CD14-positive monocyte (primary cell): Measurements from ENCODE around the gene SYNGR4. TPM values are rescaled to one million over a fixed set of nuclear protein-coding genes. Genes with fewer than 3 reads are reported as not detected.
A peak's percentile ranks its signal among the peaks of the same experiment; 100 is the strongest.

Source experiments
- DNase-seq, 3 donors: peaks; one replicate each; pipeline ENCODE4 v3.0.0-alpha.2; 2011 to 2022
- H2AFZ ChIP-seq: 2 replicates; pipeline ENCODE4 v1.6.0; 2012; ENCODE audit warnings: mild to moderate bottlenecking, low read depth, low read length, inconsistent platforms; ENCODE audit not compliant: insufficient read depth, poor library complexity, severe bottlenecking
- H3K27ac ChIP-seq, 2 donors: 1 replicate in 1 of 2; 2 replicates in 1 of 2; pipeline ENCODE4 v1.5.1; 2012 to 2013; ENCODE audit warnings: low read length in 2 of 2, control low read depth in 1 of 2, inconsistent platforms in 1 of 2, low read depth in 1 of 2, mild to moderate bottlenecking in 1 of 2
- H3K27me3 ChIP-seq, 2 donors: one replicate each; pipeline versions ENCODE4 v1.6.0 to v1.6.1; 2011 to 2013; ENCODE audit warnings: low read length in 2 of 2; ENCODE audit not compliant: control insufficient read depth in 2 of 2, insufficient read depth in 2 of 2
- H3K36me3 ChIP-seq, 2 donors: replicated peaks in 1 of 2; 1 replicate in 1 of 2; 2 replicates in 1 of 2; pipeline versions ENCODE4 v1.5.1 to v1.6.1; 2012 to 2013; ENCODE audit warnings: low read length in 2 of 2, control low read depth in 1 of 2, inconsistent platforms in 1 of 2, mild to moderate bottlenecking in 1 of 2; ENCODE audit not compliant: insufficient read depth in 2 of 2, control insufficient read depth in 1 of 2
- H3K4me1 ChIP-seq, 2 donors: 1 replicate in 1 of 2; 2 replicates in 1 of 2; pipeline versions ENCODE4 v1.5.1 to v1.6.1; 2012 to 2013; ENCODE audit warnings: low read length in 2 of 2, control low read depth in 1 of 2, inconsistent platforms in 1 of 2, mild to moderate bottlenecking in 1 of 2, moderate library complexity in 1 of 2; ENCODE audit not compliant: insufficient read depth in 2 of 2, control insufficient read depth in 1 of 2
- H3K4me2 ChIP-seq: replicated peaks from 2 replicates; pipeline ENCODE3; 2012; ENCODE audit warnings: low read length, moderate library complexity, mild to moderate bottlenecking; ENCODE audit not compliant: poor library complexity, severe bottlenecking; ENCODE audit errors: extremely low read depth
- H3K4me3 ChIP-seq, 3 experiments: fragments of 200-600 bp in 1 of 3; sonication (generic) in 1 of 3; replicated peaks in 1 of 3; 1 replicate in 2 of 3; 2 replicates in 1 of 3; pipeline ENCODE4 v1.5.1; 2011 to 2013; ENCODE audit warnings: low read length in 3 of 3, mild to moderate bottlenecking in 3 of 3, control low read depth in 2 of 3, low read depth in 2 of 3, inconsistent platforms in 1 of 3, moderate library complexity in 1 of 3
- H3K79me2 ChIP-seq: 2 replicates; pipeline ENCODE4 v1.6.0; 2012; ENCODE audit warnings: mild to moderate bottlenecking, control low read depth, inconsistent platforms, low read length, moderate library complexity; ENCODE audit not compliant: insufficient read depth
- H3K9ac ChIP-seq: 2 replicates; pipeline ENCODE4 v1.6.0; 2017; ENCODE audit warnings: low read length, mild to moderate bottlenecking; ENCODE audit not compliant: insufficient read depth, poor library complexity, severe bottlenecking
- H3K9me3 ChIP-seq, 2 donors: replicated peaks in 1 of 2; 1 replicate in 1 of 2; 2 replicates in 1 of 2; pipeline versions ENCODE4 v1.5.1 to v1.6.1; 2012 to 2013; ENCODE audit warnings: low read length in 2 of 2, control low read depth in 1 of 2; ENCODE audit not compliant: control insufficient read depth in 1 of 2, insufficient read depth in 1 of 2
- H4K20me1 ChIP-seq: 2 replicates; pipeline ENCODE4 v1.6.0; 2012; ENCODE audit warnings: mild to moderate bottlenecking, low read length, control low read depth, moderate library complexity; ENCODE audit not compliant: insufficient read depth
- H3K27ac Mint-ChIP-seq, 7 donors: one replicate each; pipeline ENCODE4 v1.8.0; 2020; ENCODE audit warnings: mild to moderate bottlenecking in 7 of 7, mixed read lengths in 7 of 7, moderate library complexity in 6 of 7, inconsistent platforms in 2 of 7
- H3K27me3 Mint-ChIP-seq, 3 donors: one replicate each; pipeline ENCODE4 v1.8.0; 2021 to 2022; ENCODE audit warnings: low read depth in 3 of 3, mild to moderate bottlenecking in 3 of 3, mixed read lengths in 3 of 3, moderate library complexity in 3 of 3, inconsistent platforms in 1 of 3
- H3K36me3 Mint-ChIP-seq, 2 donors: one replicate each; pipeline ENCODE4 v1.8.0; 2020; ENCODE audit warnings: mixed read lengths in 2 of 2, inconsistent platforms in 1 of 2, mild to moderate bottlenecking in 1 of 2
- H3K4me1 Mint-ChIP-seq: one replicate; pipeline ENCODE4 v1.8.0; 2020; ENCODE audit warnings: mild to moderate bottlenecking, mixed read lengths
- H3K4me3 Mint-ChIP-seq, 2 donors: one replicate each; pipeline ENCODE4 v1.8.0; 2020; ENCODE audit warnings: mild to moderate bottlenecking in 2 of 2, mixed read lengths in 2 of 2, moderate library complexity in 1 of 2
- H3K9me3 Mint-ChIP-seq, 7 donors: one replicate each; pipeline ENCODE4 v1.8.0; 2020 to 2022; ENCODE audit warnings: mixed read lengths in 7 of 7, mild to moderate bottlenecking in 6 of 7, moderate library complexity in 6 of 7, inconsistent platforms in 2 of 7
- WGBS: methylation state at CpG from one replicate; pipeline ENCODE4 v1.1.5; 2013; ENCODE audit warnings: missing lambda C conversion rate; ENCODE audit not compliant: insufficient coverage; 5-methylcytosine and 5-hydroxymethylcytosine counted together
- intact Hi-C, 2 donors: fragments of 100-400 bp; cut with micrococcal nuclease; formaldehyde crosslinking; loops; one replicate each; pipeline versions ENCODE4 v1.15.0 to v1.15.1; 2023
- polyA plus RNA-seq, 3 donors: library from polyadenylated mRNA; depleted of rRNA in 1 of 3; unstranded in 2 of 3; stranded (reverse) in 1 of 3; fragments of 300-500 nt in 2 of 3; fragments of >200 nt in 1 of 3; fragmentation: Illumina TruSeq in 2 of 3; gene quantifications; 1 replicate in 2 of 3; 2 replicates in 1 of 3; pipeline ENCODE4 v1.2.3, GENCODE V29; 2012 to 2021
- TF ChIP-seq, protein P1 (sequence below): fragments of 200-600 bp; IDR thresholded peaks from one replicate; pipeline ENCODE4 v1.8.0; 2022; ENCODE audit warnings: antibody characterized with exemption, mild to moderate bottlenecking

Gene SYNGR4
- polyA plus RNA-seq, 3 donors = not detected

DNA sequence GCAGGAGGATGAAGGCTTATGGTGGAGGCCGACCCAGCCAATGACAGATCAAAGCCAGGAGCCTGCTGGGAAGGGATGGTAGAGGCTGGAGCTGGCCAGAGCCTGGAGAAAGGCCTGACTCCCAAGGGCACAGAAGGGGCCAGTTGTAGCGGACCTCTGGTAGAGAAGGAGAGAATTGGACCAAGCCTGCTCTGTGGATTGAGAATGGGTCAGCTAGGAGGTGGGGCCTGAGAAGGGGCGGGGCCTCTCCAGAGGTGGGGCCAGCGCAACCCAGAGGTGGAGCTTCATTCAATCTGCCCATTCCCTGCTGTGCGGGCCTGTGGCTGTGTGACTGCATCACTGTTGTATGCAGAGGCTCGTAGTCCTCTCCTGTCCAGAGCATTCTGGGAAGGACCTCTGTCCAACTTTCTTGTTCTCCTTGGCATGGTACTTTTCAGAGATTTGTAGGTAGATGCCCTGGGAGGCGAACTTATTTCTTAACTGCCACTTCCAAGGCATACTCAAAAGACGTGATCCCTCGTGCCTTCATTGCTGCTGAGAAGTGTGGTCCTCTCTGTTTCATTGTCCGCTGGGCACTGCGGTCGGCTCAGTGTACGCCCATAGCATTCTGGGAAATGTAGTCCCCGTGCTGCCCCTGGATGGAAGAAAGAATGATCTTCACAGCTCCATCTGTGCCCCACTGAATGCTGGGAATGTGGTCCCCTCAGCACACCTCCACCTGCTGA, 36.0 kb downstream of the SYNGR4 start:
- Histone ChIP-seq H3K9ac (no peak overlapping the region), H3K4me3 (peak overlapping the region in 1 of 3 experiments; percentile 57), H3K27ac (peak overlapping the region in 1 of 2 donors; percentile 17), H3K9me3 (peaks cover 4 to 9% of the 10 kb centered on the region in 2 donors), H2AFZ (no peak overlapping the region), H4K20me1 (no peaks in the 10 kb centered on the region), H3K36me3 (no peaks in the 10 kb centered on the region), H3K27me3 (peaks cover 26 to 29% of the 10 kb centered on the region in 2 donors), H3K79me2 (no peaks in the 10 kb centered on the region), H3K4me2 (peak overlapping the region; percentile 57), H3K4me1 (peaks cover 32 to 39% of the 10 kb centered on the region in 2 donors)
- intact Hi-C loops = no loop called here
- no peak for DNase-seq
- H3K27ac Mint-ChIP-seq = peak overlapping the region; percentile 45 to 93 (median 85)
- H3K4me1 Mint-ChIP-seq = peaks cover 39% of the 10 kb centered on the region
- TF ChIP-seq, protein P1, sequence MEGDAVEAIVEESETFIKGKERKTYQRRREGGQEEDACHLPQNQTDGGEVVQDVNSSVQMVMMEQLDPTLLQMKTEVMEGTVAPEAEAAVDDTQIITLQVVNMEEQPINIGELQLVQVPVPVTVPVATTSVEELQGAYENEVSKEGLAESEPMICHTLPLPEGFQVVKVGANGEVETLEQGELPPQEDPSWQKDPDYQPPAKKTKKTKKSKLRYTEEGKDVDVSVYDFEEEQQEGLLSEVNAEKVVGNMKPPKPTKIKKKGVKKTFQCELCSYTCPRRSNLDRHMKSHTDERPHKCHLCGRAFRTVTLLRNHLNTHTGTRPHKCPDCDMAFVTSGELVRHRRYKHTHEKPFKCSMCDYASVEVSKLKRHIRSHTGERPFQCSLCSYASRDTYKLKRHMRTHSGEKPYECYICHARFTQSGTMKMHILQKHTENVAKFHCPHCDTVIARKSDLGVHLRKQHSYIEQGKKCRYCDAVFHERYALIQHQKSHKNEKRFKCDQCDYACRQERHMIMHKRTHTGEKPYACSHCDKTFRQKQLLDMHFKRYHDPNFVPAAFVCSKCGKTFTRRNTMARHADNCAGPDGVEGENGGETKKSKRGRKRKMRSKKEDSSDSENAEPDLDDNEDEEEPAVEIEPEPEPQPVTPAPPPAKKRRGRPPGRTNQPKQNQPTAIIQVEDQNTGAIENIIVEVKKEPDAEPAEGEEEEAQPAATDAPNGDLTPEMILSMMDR = no peak
- peak overlapping the region; percentile 61 to 73 for H3K4me3 Mint-ChIP-seq
- H3K9me3 Mint-ChIP-seq = peaks cover 4 to 30% (median 12%) of the 10 kb centered on the region in 7 donors
- 60% methylated on average over 9 of the region's 14 CpGs for WGBS
- H3K36me3 Mint-ChIP-seq = peaks cover 0 to 7% of the 10 kb centered on the region in 2 donors
- peaks cover 32 to 35% (median 34%) of the 10 kb centered on the region in 3 donors for H3K27me3 Mint-ChIP-seq

DNA sequence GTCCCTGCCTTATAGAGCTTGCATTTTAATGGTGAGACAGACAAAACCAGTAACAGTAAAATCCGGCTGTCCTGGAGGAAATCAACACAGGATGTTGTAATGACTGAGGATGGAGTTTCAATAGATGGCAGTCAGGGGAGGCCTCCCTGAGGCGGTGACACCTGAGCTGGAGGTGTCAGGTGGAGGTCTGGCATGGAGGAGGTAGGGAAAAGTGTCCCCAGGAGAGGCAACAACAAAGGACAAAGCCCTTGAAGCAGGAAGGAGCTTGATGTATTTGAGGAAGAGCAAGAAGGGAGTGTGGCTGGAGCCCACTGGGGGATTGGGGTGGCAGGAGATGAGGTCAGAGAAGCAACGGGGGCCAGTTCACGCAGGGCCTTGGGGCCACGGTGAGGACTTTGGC, 37.1 kb downstream of the SYNGR4 start:
- intact Hi-C loops = no loop called here
- H3K27ac Mint-ChIP-seq = no peak overlapping the region
- peaks cover 41% of the 10 kb centered on the region for H3K4me1 Mint-ChIP-seq
- peaks cover 21 to 24% (median 24%) of the 10 kb centered on the region in 3 donors for H3K27me3 Mint-ChIP-seq
- H3K9ac ChIP-seq = no peak overlapping the region
- no peaks in the 10 kb centered on the region for H3K79me2 ChIP-seq
- no peak overlapping the region for H2AFZ ChIP-seq
- H3K36me3 ChIP-seq = no peaks in the 10 kb centered on the region
- peaks cover 15 to 18% of the 10 kb centered on the region in 2 donors for H3K27me3 ChIP-seq
- 77% methylated on average over 5 of the region's 5 CpGs for WGBS
- H3K4me3 ChIP-seq = no peak overlapping the region
- H3K9me3 ChIP-seq = peaks cover 0 to 4% of the 10 kb centered on the region in 2 donors
- H3K4me2 ChIP-seq = no peak overlapping the region
- no peak overlapping the region for H3K27ac ChIP-seq
- no peak overlapping the region for H3K4me3 Mint-ChIP-seq
- DNase-seq = no peak
- H4K20me1 ChIP-seq = no peaks in the 10 kb centered on the region
- peaks cover 2 to 23% (median 13%) of the 10 kb centered on the region in 7 donors for H3K9me3 Mint-ChIP-seq
- peaks cover 0 to 7% of the 10 kb centered on the region in 2 donors for H3K36me3 Mint-ChIP-seq
- H3K4me1 ChIP-seq = peaks cover 32 to 39% of the 10 kb centered on the region in 2 donors
- TF ChIP-seq, protein P1 = no peak
